Liver (tissue), 9 donors: Measurements from ENCODE around the gene CCDC15. TPM values are rescaled to one million over a fixed set of nuclear protein-coding genes. Genes with fewer than 3 reads are reported as not detected.

Experiments
- DNase-seq: peaks from one replicate; pipeline ENCODE4 v3.0.0-alpha.2; 2017; ENCODE audit warnings: low spot score
- H3K27ac ChIP-seq, 2 donors: one replicate each; pipeline ENCODE4 v1.7.0; 2013; ENCODE audit warnings: inconsistent platforms in 2 of 2, low read length in 2 of 2, control low read depth in 1 of 2, low read depth in 1 of 2, mild to moderate bottlenecking in 1 of 2
- H3K27me3 ChIP-seq, 4 donors: one replicate each; pipeline versions ENCODE4 v1.6.1 to v1.7.0; 2013; ENCODE audit warnings: low read length in 3 of 4, inconsistent platforms in 1 of 4, mild to moderate bottlenecking in 1 of 4, moderate library complexity in 1 of 4; ENCODE audit not compliant: control insufficient read depth in 4 of 4, insufficient read depth in 4 of 4
- H3K36me3 ChIP-seq, 4 donors: one replicate each; pipeline versions ENCODE4 v1.6.1 to v1.7.0; 2013; ENCODE audit warnings: low read length in 3 of 4, mild to moderate bottlenecking in 3 of 4, low read depth in 1 of 4, moderate library complexity in 1 of 4; ENCODE audit not compliant: control insufficient read depth in 4 of 4, insufficient read depth in 3 of 4
- H3K4me1 ChIP-seq, 4 donors: one replicate each; pipeline versions ENCODE4 v1.6.1 to v1.7.0; 2013; ENCODE audit warnings: low read length in 3 of 4, mild to moderate bottlenecking in 3 of 4, moderate library complexity in 1 of 4; ENCODE audit not compliant: control insufficient read depth in 4 of 4, insufficient read depth in 4 of 4
- H3K4me3 ChIP-seq, 3 donors: one replicate each; pipeline versions ENCODE4 v1.6.1 to v1.7.0; 2013; ENCODE audit warnings: low read length in 3 of 3, control low read depth in 1 of 3, low read depth in 1 of 3, mild to moderate bottlenecking in 1 of 3
- H3K9ac ChIP-seq, 2 donors: one replicate each; pipeline ENCODE4 v1.7.0; 2013; ENCODE audit warnings: low read length in 2 of 2, mild to moderate bottlenecking in 2 of 2, moderate library complexity in 2 of 2, control low read depth in 1 of 2, low read depth in 1 of 2
- H3K9me3 ChIP-seq, 4 donors: one replicate each; pipeline versions ENCODE4 v1.6.1 to v1.7.0; 2013; ENCODE audit warnings: low read length in 3 of 4; ENCODE audit not compliant: control insufficient read depth in 4 of 4
- CTCF ChIP-seq: fragments of 150-350 bp; IDR thresholded peaks from 2 replicates; pipeline ENCODE4 v1.5.1; 2017; ENCODE audit warnings: improper control_type of control experiment, low read depth, low read length; ENCODE audit not compliant: missing input control
- EGR1 ChIP-seq, 2 donors: IDR thresholded peaks; 2 replicates each; pipeline ENCODE4 v1.6.1; 2016 to 2018; ENCODE audit warnings: antibody characterized with exemption in 2 of 2, low read depth in 2 of 2
- FOXA1 ChIP-seq: IDR thresholded peaks from 2 replicates; pipeline ENCODE4 v1.6.1; 2016; ENCODE audit warnings: antibody characterized with exemption
- FOXA2 ChIP-seq: IDR thresholded peaks from 2 replicates; pipeline ENCODE4 v1.6.1; 2016; ENCODE audit warnings: antibody characterized with exemption
- HNF4A ChIP-seq, 2 donors: conservative IDR thresholded peaks; 2 replicates each; pipeline ENCODE4 v1.6.1; 2016; ENCODE audit warnings: antibody characterized with exemption in 2 of 2, mild to moderate bottlenecking in 2 of 2
- HNF4G ChIP-seq: IDR thresholded peaks from 2 replicates; pipeline ENCODE4 v1.6.1; 2016; ENCODE audit warnings: antibody characterized with exemption
- JUND ChIP-seq, 2 donors: IDR thresholded peaks; 2 replicates each; pipeline ENCODE4 v1.6.1; 2016; ENCODE audit warnings: antibody characterized with exemption in 2 of 2
- NR2F2 ChIP-seq: IDR thresholded peaks from 2 replicates; pipeline ENCODE4 v1.6.1; 2016; ENCODE audit warnings: antibody characterized with exemption
- RAD21 ChIP-seq, 2 donors: IDR thresholded peaks; 2 replicates each; pipeline ENCODE4 v1.6.1; 2016; ENCODE audit warnings: antibody characterized with exemption in 2 of 2, mild to moderate bottlenecking in 2 of 2
- RXRA ChIP-seq, 2 donors: IDR thresholded peaks; 2 replicates each; pipeline ENCODE4 v1.6.1; 2017 to 2018; ENCODE audit warnings: antibody characterized with exemption in 2 of 2, mild to moderate bottlenecking in 1 of 2
- YY1 ChIP-seq: IDR thresholded peaks from 2 replicates; pipeline ENCODE4 v1.6.1; 2016; ENCODE audit warnings: antibody characterized with exemption, mild to moderate bottlenecking
- ZBTB33 ChIP-seq: IDR thresholded peaks from 2 replicates; pipeline ENCODE4 v1.6.1; 2016; ENCODE audit warnings: antibody characterized with exemption
- WGBS: extraction: QIAGEN DNeasy Blood & Tissue Kit; methylation state at CpG from one replicate; pipeline ENCODE4 v1.1.7; 2013; 5-methylcytosine and 5-hydroxymethylcytosine counted together
- polyA plus RNA-seq, 2 donors: library from polyadenylated mRNA; stranded (reverse) in 1 of 2; unstranded in 1 of 2; fragments of 200-250 nt in 1 of 2; fragments of >200 nt in 1 of 2; fragmentation: Nextera tagmentation in 1 of 2; extraction: Ambion mirVana in 1 of 2; gene quantifications; one replicate each; pipeline versions ENCODE4 v1.2.1 to v1.2.3, GENCODE V29; 2013 to 2015
- total RNA-seq, 2 donors: library from RNA; depleted of rRNA; stranded (reverse); fragments of >200 nt; gene quantifications; one replicate each; pipeline ENCODE4 v1.2.3, GENCODE V29; 2014
- TF ChIP-seq, protein P1 (sequence below): IDR thresholded peaks from 2 replicates; pipeline ENCODE4 v1.6.1; 2016; ENCODE audit warnings: antibody characterized with exemption
- TF ChIP-seq, protein P2 (sequence below): IDR thresholded peaks from 2 replicates; pipeline ENCODE4 v1.6.1; 2016; ENCODE audit warnings: antibody characterized with exemption
- donor health status: healthy.
- donor health status: healthy.
- donor health status: healthy.
- donor health status: healthy.
- donor health status: healthy.

Gene CCDC15
- total and polyA plus RNA-seq, 4 donors = 0.35 to 3.5 (median 0.88) TPM

- WGBS = 96% methylated on average over 1 of the region's 1 CpG
- no peak overlapping the region for H3K9ac ChIP-seq
- DNase-seq = no peak
- H3K4me3 ChIP-seq = no peak overlapping the region
- H3K9me3 ChIP-seq = no peaks in the 10 kb centered on the region
- TF ChIP-seq, protein P1, sequence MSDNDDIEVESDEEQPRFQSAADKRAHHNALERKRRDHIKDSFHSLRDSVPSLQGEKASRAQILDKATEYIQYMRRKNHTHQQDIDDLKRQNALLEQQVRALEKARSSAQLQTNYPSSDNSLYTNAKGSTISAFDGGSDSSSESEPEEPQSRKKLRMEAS = no peak
- TF ChIP-seq FOXA1 = no peak
- no peak for TF ChIP-seq NR2F2
- no peak for TF ChIP-seq FOXA2
- no peak for TF ChIP-seq RXRA (IDR thresholded peaks at IDR 0.05)
- TF ChIP-seq, protein P2, sequence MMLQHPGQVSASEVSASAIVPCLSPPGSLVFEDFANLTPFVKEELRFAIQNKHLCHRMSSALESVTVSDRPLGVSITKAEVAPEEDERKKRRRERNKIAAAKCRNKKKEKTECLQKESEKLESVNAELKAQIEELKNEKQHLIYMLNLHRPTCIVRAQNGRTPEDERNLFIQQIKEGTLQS = no peak
- no peak for TF ChIP-seq RAD21 (IDR thresholded peaks at IDR 0.05)
- no peak for TF ChIP-seq JUND (IDR thresholded peaks at IDR 0.05)
- TF ChIP-seq EGR1 (IDR thresholded peaks at IDR 0.05; ENCODE audit: low read depth in 2 of 2) = no peak
- H3K36me3 ChIP-seq = no peaks in the 10 kb centered on the region
- no peaks in the 10 kb centered on the region for H3K27me3 ChIP-seq
- H3K27ac ChIP-seq = no peak overlapping the region
- H3K4me1 ChIP-seq = peaks cover 0 to 10% (median 0%) of the 10 kb centered on the region in 4 donors
These were observed 12.3 kb upstream of the CCDC15 start for GRCh38 chr11:124941703-124942102.

GRCh38 chr11:124942466-124943253, 11.3 kb upstream of the CCDC15 start:
- no peaks in the 10 kb centered on the region for H3K36me3 ChIP-seq
- TF ChIP-seq JUND (IDR thresholded peaks at IDR 0.05) (no peak), FOXA1 (no peak), FOXA2 (no peak), CTCF (no peak), HNF4G (no peak), YY1 (no peak), RXRA (IDR thresholded peaks at IDR 0.05) (no peak), HNF4A (conservative IDR thresholded peaks at IDR 0.05) (no peak), ZBTB33 (no peak), RAD21 (IDR thresholded peaks at IDR 0.05) (no peak)
- TF ChIP-seq, protein P1 = no peak
- no peak for DNase-seq
- peaks cover 0 to 6% (median 0%) of the 10 kb centered on the region in 4 donors for H3K4me1 ChIP-seq
- no peak overlapping the region for H3K9ac ChIP-seq
- WGBS = 70% methylated on average over 6 of the region's 6 CpGs
- H3K27me3 ChIP-seq = no peaks in the 10 kb centered on the region
- H3K4me3 ChIP-seq = no peak overlapping the region
- H3K27ac ChIP-seq = no peak overlapping the region
- H3K9me3 ChIP-seq = no peaks in the 10 kb centered on the region
